ENCODE data around the gene MCCD1. TPM values are rescaled to one million over a fixed set of nuclear protein-coding genes. Genes with fewer than 3 reads are reported as not detected.
A peak's percentile ranks its signal among the peaks of the same experiment; 100 is the strongest.

Gene MCCD1
- total RNA-seq, 1 experiment from 2014 or later = not detected

DNA sequence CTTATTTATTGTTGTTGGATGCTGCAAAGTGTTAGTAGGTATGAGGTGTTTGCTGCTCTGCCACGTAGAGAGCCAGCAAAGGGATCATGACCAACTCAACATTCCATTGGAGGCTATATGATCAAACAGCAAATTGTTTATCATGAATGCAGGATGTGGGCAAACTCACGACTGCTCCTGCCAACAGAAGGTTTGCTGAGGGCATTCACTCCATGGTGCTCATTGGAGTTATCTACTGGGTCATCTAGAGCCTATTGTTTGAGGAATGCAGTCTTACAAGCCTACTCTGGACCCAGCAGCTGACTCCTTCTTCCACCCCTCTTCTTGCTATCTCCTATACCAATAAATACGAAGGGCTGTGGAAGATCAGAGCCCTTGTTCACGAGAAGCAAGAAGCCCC lies 18.8 kb upstream of the MCCD1 start:
- DNase-seq (ENCODE audit: low read depth) = no peak

- DNase-seq (ENCODE audit: low read depth) = peak; percentile 50
These were observed 15.2 kb upstream of the MCCD1 start for GRCh38 chr6:31513456-31514165.

- no peak for DNase-seq (ENCODE audit: low read depth)
These were observed 6.9 kb upstream of the MCCD1 start for GRCh38 chr6:31521835-31522234.

DNA sequence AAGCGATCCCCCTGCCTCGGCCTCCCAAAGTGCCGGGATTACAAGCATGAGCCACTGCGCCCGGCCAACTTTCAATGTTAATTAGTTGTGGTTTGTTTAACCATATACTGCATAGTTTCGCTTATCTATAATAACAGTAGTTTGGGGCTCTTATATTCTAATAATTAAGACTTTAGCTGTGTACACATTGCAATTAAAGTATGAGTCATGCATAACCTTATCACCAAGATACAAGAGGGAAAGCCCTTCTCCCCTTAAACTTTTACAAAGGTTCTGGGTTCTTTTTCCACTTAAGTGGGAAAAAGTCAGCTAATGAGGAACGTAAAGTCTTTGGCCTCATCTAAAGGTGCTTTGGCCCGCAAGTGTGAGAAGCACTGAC lies 3.2 kb upstream of the MCCD1 start:
- no peak for DNase-seq (ENCODE audit: low read depth)

- DNase-seq (ENCODE audit: low read depth) = no peak
These were observed 2.7 kb upstream of the MCCD1 start for GRCh38 chr6:31525932-31526591.

GRCh38 chr6:31528307-31528777 lies 420 bp upstream of the MCCD1 start:
- no peak for DNase-seq (ENCODE audit: low read depth)

GRCh38 chr6:31529329-31530150 lies 778 bp downstream of the MCCD1 start:
- DNase-seq (ENCODE audit: low read depth) = peak; percentile 54

GRCh38 chr6:31530659-31531058 lies 1.9 kb downstream of the MCCD1 start:
- DNase-seq (ENCODE audit: low read depth) = no peak

DNA sequence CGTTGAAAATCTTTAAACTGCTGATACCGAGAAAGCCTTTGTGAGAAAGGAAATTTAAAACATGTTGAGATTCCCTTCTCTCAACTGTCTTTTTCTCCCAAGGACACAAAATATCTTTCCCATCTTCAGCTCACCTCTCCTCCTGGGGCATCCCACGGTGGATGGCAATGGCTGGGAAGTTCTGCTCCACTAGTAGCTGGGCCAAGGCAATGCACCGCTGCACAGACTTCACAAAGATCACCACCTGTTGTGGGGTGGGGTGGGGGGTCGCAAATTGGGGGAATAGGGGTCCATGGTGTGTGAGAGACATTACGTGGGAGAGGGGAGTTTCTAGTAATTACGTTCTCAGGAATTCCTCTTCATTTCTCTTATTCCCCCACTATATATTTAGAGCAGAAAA lies 2.4 kb downstream of the MCCD1 start:
- no peak for DNase-seq (ENCODE audit: low read depth)

- no peak for DNase-seq (ENCODE audit: low read depth)
These were observed 3.2 kb downstream of the MCCD1 start for GRCh38 chr6:31531771-31532643.

DNA sequence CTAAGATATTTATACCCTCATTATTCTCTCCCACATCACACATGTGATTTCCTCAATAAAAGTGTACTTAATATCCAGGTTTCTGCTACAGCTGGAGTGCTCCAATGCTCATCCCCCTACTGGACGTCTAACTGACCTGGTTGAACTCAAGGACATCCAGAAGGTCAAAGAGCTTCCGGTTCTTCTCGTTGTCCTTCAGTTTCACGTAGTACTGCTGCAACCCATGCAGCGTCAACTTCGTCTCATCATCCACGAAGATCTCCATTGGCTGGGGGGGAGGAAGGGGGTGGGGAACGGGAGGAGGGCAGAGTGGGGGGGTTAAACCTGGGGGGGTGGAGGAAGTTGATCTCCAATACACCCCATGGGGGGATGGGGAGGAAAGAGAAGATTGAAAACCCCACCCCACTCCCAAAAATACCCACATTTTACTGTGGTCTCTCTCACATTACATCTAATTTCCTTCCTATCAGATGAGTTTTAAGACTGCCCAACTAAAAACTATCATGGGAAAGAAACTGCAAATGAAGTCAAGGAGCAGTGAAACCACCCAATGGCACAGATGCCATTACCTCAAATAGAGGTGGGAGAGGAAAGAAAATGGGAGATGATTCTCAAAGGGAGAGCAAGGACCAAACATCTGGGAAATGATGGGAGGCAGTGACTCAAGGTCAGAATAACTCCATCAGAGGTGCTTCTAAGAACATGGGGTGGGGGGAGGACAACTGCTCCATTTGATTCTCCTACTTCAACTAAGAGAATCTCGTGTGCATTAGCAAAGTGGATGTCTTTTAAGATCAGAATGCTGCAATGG lies 4.1 kb downstream of the MCCD1 start:
- DNase-seq (ENCODE audit: low read depth) = no peak

GRCh38 chr6:31533455-31533841 lies 4.7 kb downstream of the MCCD1 start:
- no peak for DNase-seq (ENCODE audit: low read depth)

- no peak for DNase-seq (ENCODE audit: low read depth)
These were observed 5.2 kb downstream of the MCCD1 start for GRCh38 chr6:31534011-31534410.

GRCh38 chr6:31534521-31535040 lies 5.8 kb downstream of the MCCD1 start:
- DNase-seq (ENCODE audit: low read depth) = no peak

DNA sequence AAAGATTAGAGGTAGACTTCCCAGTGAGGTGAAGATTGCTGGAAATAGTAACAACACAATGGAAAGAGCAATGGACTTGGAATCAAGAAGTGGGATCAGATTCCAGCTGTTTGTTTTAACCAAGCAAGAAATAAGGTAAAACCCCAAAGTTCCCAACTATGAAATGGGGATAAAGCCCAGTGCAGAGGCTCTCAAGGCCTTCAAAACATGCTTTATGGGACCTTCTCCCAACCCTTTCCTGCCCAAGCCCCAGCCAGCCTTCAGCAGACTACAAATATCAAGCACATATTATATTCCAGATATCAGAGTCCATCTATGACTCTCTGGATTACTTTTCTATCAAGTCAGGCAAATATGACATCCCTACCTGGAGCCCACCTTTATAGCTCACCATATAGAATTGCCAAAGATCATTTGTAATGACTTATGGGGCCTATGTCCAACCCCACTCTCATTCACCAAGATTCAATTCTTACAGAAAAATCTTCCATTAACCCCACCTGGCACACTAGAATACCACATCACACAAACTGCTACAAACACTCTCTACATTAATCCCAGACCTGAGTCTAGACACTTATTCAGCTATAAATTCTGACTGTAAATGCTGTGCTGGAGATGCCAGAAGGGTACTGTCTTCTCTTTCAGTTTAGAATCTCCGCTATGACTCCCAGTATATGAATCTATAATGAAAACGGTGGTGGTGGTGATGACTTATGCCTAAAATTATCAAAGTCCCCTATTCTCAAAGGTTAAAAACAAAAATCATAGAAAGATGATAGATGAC lies 7.0 kb downstream of the MCCD1 start:
- DNase-seq (ENCODE audit: low read depth) = no peak

- no peak for DNase-seq (ENCODE audit: low read depth)
These were observed 10.1 kb downstream of the MCCD1 start for GRCh38 chr6:31538805-31539400.

DNA sequence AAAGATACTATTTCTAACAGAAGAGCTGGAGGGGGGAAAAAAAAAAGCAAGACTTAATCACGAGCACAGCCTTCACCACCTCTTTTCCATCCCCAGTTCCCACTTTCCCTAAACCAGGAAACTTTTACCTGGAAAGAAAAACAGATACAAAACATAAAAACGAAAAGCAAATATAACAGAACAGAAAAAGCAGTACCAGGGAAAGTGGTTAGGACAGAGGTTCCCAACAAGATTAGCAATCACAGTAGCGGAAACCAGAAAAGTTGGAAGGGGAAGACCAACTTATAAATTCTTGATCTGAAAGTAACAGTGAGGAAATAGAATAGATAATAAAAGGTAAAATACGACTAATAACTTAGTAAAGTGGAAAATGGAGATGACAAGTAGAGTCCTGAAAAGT lies 11.9 kb downstream of the MCCD1 start:
- DNase-seq (ENCODE audit: low read depth) = no peak

DNA sequence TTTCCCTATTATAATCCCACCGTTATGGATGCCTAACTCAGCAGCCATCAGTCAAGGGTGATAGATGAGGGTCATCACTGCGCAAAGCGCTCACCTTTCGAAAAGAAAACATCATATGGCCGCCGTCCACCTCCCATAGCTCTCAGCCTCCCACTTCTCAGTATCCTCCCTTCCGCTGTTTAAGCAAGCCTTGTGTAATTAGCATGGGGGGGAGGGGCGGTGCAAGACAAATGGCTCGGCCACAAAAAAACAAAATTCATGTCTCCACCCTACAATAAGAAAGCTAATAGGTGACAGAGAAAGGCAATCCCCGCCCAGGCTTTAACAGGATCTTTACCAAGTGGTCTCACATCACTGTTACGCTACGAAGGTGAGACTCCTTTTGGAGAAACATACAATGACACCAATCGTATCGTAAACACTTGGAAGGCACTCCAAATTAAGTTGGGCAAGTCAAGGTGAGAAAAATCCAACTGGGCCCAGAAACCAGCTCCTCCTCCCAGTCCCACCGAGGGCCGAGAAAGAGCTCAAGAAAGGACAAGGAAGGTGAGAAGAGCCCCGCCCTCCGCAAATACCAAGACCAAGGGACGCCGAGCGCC lies 12.4 kb downstream of the MCCD1 start:
- DNase-seq (ENCODE audit: low read depth) = peak; percentile 60

All from RPMI7951 (cell line).